ENCODE measurements around the gene SUSD5.
"Not testable (repeated sequence)": the region's sequence is repeated elsewhere in the genome, so short reads cannot be mapped to it uniquely, and the experiment has no call there.

Gene SUSD5

GRCh38 chr3:33187368-33187634, 31.3 kb downstream of the SUSD5 start:
- no peak for DNase-seq

GRCh38 chr3:33186524-33187367, 31.9 kb downstream of the SUSD5 start:
- DNase-seq, result no peak

GRCh38 chr3:33184863-33185262, 33.7 kb downstream of the SUSD5 start:
- no peak for DNase-seq

- not testable (repeated sequence) for DNase-seq
Observed at GRCh38 chr3:33181641-33182040, 37.0 kb downstream of the SUSD5 start.

- no peak for DNase-seq
Observed at GRCh38 chr3:33181229-33181628, 37.4 kb downstream of the SUSD5 start.

- DNase-seq, result no peak
Observed at GRCh38 chr3:33179132-33179531, 39.5 kb downstream of the SUSD5 start.

- DNase-seq, result no peak
Observed at GRCh38 chr3:33174711-33175414, 43.7 kb downstream of the SUSD5 start.

GRCh38 chr3:33174095-33174494, 44.5 kb downstream of the SUSD5 start:
- DNase-seq, result no peak

- DNase-seq, result no peak
Observed at GRCh38 chr3:33173672-33174071, 44.9 kb downstream of the SUSD5 start.

GRCh38 chr3:33173103-33173502, 45.5 kb downstream of the SUSD5 start:
- DNase-seq, result no peak

- no peak for DNase-seq
Observed at GRCh38 chr3:33171580-33171979, 47.0 kb downstream of the SUSD5 start.

- DNase-seq, result no peak
Observed at GRCh38 chr3:33170531-33170930, 48.1 kb downstream of the SUSD5 start.

GRCh38 chr3:33167716-33168336, 50.8 kb downstream of the SUSD5 start:
- no peak for DNase-seq

GRCh38 chr3:33167284-33167683, 51.3 kb downstream of the SUSD5 start:
- DNase-seq, result no peak

GRCh38 chr3:33166095-33166494, 52.5 kb downstream of the SUSD5 start:
- DNase-seq, result no peak

GRCh38 chr3:33165372-33165771, 53.2 kb downstream of the SUSD5 start:
- DNase-seq, result no peak

- not testable (repeated sequence) for DNase-seq
Observed at GRCh38 chr3:33162621-33163020, 56.0 kb downstream of the SUSD5 start.

- DNase-seq, result no peak
Observed at GRCh38 chr3:33159981-33160380, 58.6 kb downstream of the SUSD5 start.

- DNase-seq, result no peak
Observed at GRCh38 chr3:33159234-33159633, 59.4 kb downstream of the SUSD5 start.

- DNase-seq, result no peak
Observed at GRCh38 chr3:33155301-33155700, 63.3 kb downstream of the SUSD5 start.

GRCh38 chr3:33153782-33154181, 64.8 kb downstream of the SUSD5 start:
- DNase-seq, result no peak

- no peak for DNase-seq
Observed at GRCh38 chr3:33152363-33153360, 65.9 kb downstream of the SUSD5 start.

- peak; percentile 59 for DNase-seq
Observed at GRCh38 chr3:33149342-33149741, 69.3 kb downstream of the SUSD5 start.
